Measurements from ENCODE around the gene GSE1. TPM values are rescaled to one million over a fixed set of nuclear protein-coding genes. Genes with fewer than 3 reads are reported as not detected.
A peak's percentile ranks its signal among the peaks of the same experiment; 100 is the strongest.

The GSE1 gene
- total and polyA plus RNA-seq, 2 experiments from 2014 or later = 32.4 to 135 TPM

DNA sequence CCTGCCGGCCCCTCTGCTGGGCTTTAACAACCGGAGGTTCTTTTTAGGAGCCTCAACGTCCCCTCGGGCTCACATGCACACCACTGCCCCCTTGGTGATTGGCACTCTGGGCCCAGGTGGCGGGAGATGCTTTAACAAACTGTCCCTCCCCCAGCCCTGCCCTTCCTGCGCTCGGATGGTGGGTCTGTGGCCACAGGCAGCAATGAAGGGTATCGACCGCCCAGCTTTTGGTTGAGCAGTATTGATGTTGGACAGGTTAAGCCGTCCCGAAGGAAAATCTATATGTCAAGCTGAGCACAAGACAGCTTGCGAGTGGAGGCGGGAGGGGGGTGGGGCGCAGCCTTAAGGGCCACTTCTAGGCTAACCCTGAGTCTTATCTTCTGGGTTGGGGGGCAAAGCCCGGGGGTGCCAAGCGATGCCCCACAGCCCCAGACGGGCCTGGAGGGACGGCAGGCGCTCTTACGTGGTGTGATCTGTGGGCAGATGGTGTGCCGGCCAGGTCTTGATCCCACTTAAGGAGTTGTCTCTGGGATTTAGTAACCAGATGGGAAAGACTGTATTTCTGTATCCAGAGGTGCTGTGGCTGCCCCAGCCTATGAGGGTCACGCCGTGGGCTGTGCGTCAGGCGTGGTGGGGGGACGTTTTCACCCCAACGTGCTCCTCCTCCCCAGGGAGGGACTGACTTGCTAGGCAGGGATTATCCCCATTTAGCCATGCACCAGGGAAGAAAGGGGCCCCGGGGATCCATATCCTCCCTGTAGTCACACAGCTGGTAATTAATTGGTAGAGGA is 6.2 kb downstream of the GSE1 start:
- Histone ChIP-seq H3K27ac (ENCODE audit: low read depth) (no peak overlapping the region), H3K27me3 (ENCODE audit: insufficient read depth) (no peaks in the 10 kb centered on the region), H2AFZ (no peak overlapping the region), H3K36me3 (ENCODE audit: insufficient read depth) (no peaks in the 10 kb centered on the region), H3K79me2 (replicated peaks; ENCODE audit: insufficient read depth) (peaks cover 100% of the 10 kb centered on the region), H3K4me1 (ENCODE audit: insufficient read depth) (peaks cover 38% of the 10 kb centered on the region), H3K4me2 (peak overlapping the region; percentile 32), H3K4me3 (no peak overlapping the region), H3K9me2 (ENCODE audit: insufficient read depth) (no peaks in the 10 kb centered on the region), H4K20me1 (replicated peaks; ENCODE audit: insufficient read depth) (peaks cover 87% of the 10 kb centered on the region), H3F3A (replicated peaks; ENCODE audit: low read depth) (peaks cover 4% of the 10 kb centered on the region; the same call in 1 of the 2 replicates)
- peaks cover 27% of the 10 kb centered on the region for H3K36me3 Mint-ChIP-seq (ENCODE audit: low read depth)
- no peak overlapping the region; the same call in 2 of the 3 replicates for H3K4me3 Mint-ChIP-seq
- peaks cover 73% of the 10 kb centered on the region for H3K4me1 Mint-ChIP-seq
- no peaks in the 10 kb centered on the region for H3K9me3 Mint-ChIP-seq
- TF ChIP-seq, protein P1, sequence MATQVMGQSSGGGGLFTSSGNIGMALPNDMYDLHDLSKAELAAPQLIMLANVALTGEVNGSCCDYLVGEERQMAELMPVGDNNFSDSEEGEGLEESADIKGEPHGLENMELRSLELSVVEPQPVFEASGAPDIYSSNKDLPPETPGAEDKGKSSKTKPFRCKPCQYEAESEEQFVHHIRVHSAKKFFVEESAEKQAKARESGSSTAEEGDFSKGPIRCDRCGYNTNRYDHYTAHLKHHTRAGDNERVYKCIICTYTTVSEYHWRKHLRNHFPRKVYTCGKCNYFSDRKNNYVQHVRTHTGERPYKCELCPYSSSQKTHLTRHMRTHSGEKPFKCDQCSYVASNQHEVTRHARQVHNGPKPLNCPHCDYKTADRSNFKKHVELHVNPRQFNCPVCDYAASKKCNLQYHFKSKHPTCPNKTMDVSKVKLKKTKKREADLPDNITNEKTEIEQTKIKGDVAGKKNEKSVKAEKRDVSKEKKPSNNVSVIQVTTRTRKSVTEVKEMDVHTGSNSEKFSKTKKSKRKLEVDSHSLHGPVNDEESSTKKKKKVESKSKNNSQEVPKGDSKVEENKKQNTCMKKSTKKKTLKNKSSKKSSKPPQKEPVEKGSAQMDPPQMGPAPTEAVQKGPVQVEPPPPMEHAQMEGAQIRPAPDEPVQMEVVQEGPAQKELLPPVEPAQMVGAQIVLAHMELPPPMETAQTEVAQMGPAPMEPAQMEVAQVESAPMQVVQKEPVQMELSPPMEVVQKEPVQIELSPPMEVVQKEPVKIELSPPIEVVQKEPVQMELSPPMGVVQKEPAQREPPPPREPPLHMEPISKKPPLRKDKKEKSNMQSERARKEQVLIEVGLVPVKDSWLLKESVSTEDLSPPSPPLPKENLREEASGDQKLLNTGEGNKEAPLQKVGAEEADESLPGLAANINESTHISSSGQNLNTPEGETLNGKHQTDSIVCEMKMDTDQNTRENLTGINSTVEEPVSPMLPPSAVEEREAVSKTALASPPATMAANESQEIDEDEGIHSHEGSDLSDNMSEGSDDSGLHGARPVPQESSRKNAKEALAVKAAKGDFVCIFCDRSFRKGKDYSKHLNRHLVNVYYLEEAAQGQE (IDR thresholded peaks at IDR 0.05; ENCODE audit: unreplicated experiment) = no peak
- TF ChIP-seq JUNB (IDR thresholded peaks at IDR 0.05; ENCODE audit: unreplicated experiment) (no peak), POLR2AphosphoS5 (IDR thresholded peaks at IDR 0.05; ENCODE audit: low read depth) (no peak), EZH2 (IDR thresholded peaks at IDR 0.05; ENCODE audit: low read depth, unreplicated experiment) (no peak), ZNF114 (CRISPR knock-in tag; IDR thresholded peaks at IDR 0.05) (no peak)
- TF ChIP-seq, protein P2, sequence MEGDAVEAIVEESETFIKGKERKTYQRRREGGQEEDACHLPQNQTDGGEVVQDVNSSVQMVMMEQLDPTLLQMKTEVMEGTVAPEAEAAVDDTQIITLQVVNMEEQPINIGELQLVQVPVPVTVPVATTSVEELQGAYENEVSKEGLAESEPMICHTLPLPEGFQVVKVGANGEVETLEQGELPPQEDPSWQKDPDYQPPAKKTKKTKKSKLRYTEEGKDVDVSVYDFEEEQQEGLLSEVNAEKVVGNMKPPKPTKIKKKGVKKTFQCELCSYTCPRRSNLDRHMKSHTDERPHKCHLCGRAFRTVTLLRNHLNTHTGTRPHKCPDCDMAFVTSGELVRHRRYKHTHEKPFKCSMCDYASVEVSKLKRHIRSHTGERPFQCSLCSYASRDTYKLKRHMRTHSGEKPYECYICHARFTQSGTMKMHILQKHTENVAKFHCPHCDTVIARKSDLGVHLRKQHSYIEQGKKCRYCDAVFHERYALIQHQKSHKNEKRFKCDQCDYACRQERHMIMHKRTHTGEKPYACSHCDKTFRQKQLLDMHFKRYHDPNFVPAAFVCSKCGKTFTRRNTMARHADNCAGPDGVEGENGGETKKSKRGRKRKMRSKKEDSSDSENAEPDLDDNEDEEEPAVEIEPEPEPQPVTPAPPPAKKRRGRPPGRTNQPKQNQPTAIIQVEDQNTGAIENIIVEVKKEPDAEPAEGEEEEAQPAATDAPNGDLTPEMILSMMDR (conservative IDR thresholded peaks at IDR 0.05; ENCODE audit: low read depth in 2 of 2) = no peak
- DNase-seq (ENCODE audit: low spot score) = no peak
- peaks cover 18% of the 10 kb centered on the region for H3K27me3 Mint-ChIP-seq (ENCODE audit: insufficient read depth, low read depth, poor library complexity)
- no peak overlapping the region; the same call in 1 of the 2 replicates for H3K27ac Mint-ChIP-seq
- ATAC-seq = no peak

DNA sequence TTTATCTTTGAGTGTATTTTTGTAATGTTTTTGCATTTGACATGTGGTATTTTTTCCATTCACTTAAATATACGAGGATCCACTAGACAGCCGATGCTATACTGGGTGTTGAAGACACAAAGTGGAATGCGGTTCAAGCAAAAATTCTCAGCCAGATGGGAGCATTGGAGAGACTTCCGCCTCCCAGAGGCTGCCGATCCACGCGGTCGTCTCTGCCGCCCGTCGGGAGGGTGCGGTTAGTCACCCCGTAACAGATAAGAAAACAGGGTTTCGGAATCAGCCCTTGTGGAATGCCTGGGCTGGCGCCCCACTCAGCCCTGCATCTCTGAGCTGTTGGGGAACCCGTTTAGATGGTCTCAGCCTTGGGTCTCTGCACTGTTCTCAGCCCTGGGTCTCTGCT is 7.3 kb downstream of the GSE1 start:
- Mint-ChIP-seq H3K27me3 (ENCODE audit: insufficient read depth, low read depth, poor library complexity) (peaks cover 15% of the 10 kb centered on the region), H3K27ac (no peak overlapping the region), H3K36me3 (ENCODE audit: low read depth) (peaks cover 27% of the 10 kb centered on the region), H3K4me3 (no peak overlapping the region), H3K4me1 (peaks cover 79% of the 10 kb centered on the region), H3K9me3 (no peaks in the 10 kb centered on the region)
- Histone ChIP-seq H3K27me3 (ENCODE audit: insufficient read depth) (no peaks in the 10 kb centered on the region), H3K9me2 (ENCODE audit: insufficient read depth) (no peaks in the 10 kb centered on the region), H3F3A (replicated peaks; ENCODE audit: low read depth) (peaks cover 4% of the 10 kb centered on the region; the same call in 1 of the 2 replicates), H2AFZ (no peak overlapping the region), H3K4me1 (ENCODE audit: insufficient read depth) (peaks cover 30% of the 10 kb centered on the region), H3K4me3 (no peak overlapping the region), H3K79me2 (replicated peaks; ENCODE audit: insufficient read depth) (peaks cover 100% of the 10 kb centered on the region), H3K27ac (ENCODE audit: low read depth) (no peak overlapping the region), H4K20me1 (replicated peaks; ENCODE audit: insufficient read depth) (peaks cover 94% of the 10 kb centered on the region), H3K4me2 (no peak overlapping the region), H3K36me3 (ENCODE audit: insufficient read depth) (no peaks in the 10 kb centered on the region)
- DNase-seq (ENCODE audit: low spot score) (no peak), ATAC-seq (no peak)
- no peak for TF ChIP-seq STAT1 (IDR thresholded peaks at IDR 0.05; ENCODE audit: unreplicated experiment)
- TF ChIP-seq ZNF331 (CRISPR knock-in tag; IDR thresholded peaks at IDR 0.05; ENCODE audit: low read depth) = no peak
- TF ChIP-seq, protein P1 (IDR thresholded peaks at IDR 0.05; ENCODE audit: unreplicated experiment) = no peak
- TF ChIP-seq EZH2phosphoT487 (IDR thresholded peaks at IDR 0.05; ENCODE audit: unreplicated experiment) = no peak
- TF ChIP-seq, protein P2 (conservative IDR thresholded peaks at IDR 0.05; ENCODE audit: low read depth in 2 of 2) = no peak
- no peak for TF ChIP-seq POLR2AphosphoS5 (IDR thresholded peaks at IDR 0.05; ENCODE audit: low read depth)
